Gastroesophageal sphincter (tissue), 4 donors: ENCODE measurements around the gene HDAC11. TPM values are rescaled to one million over a fixed set of nuclear protein-coding genes. Genes with fewer than 3 reads are reported as not detected.

Experiments
- ATAC-seq: fragments of 150-250 bp; one replicate; pipeline ENCODE4 v1.9.1; 2016; ENCODE audit warnings: mild to moderate bottlenecking, moderate library complexity
- H3K27ac ChIP-seq, 4 donors: fragments of 200-600 bp; sonication (generic) in 3 of 4; 1 replicate in 3 of 4; 2 replicates in 1 of 4; pipeline ENCODE4 v1.5.1; 2016 to 2019
- H3K27me3 ChIP-seq: fragments of 200-600 bp; sonication (generic); one replicate; pipeline ENCODE4 v1.5.1; 2019
- H3K36me3 ChIP-seq, 2 donors: fragments of 200-600 bp; sonication (generic); one replicate each; pipeline ENCODE4 v1.5.1; 2019; ENCODE audit warnings: control low read depth in 1 of 2
- H3K4me1 ChIP-seq, 3 donors: fragments of 200-600 bp; sonication (generic); 1 replicate in 2 of 3; 2 replicates in 1 of 3; pipeline ENCODE4 v1.5.1; 2016 to 2019; ENCODE audit warnings: control low read depth in 2 of 3
- H3K4me3 ChIP-seq, 2 donors: fragments of 200-600 bp; sonication (generic); one replicate each; pipeline ENCODE4 v1.5.1; 2019; ENCODE audit warnings: mild to moderate bottlenecking in 1 of 2, moderate library complexity in 1 of 2
- H3K9me3 ChIP-seq, 3 donors: fragments of 200-600 bp; sonication (generic); one replicate each; pipeline ENCODE4 v1.5.1; 2017 to 2019; ENCODE audit warnings: control low read depth in 2 of 3
- CTCF ChIP-seq, 4 experiments: fragments of 200-600 bp in 2 of 4; fragments of 450-650 bp in 2 of 4; sonication (generic) in 1 of 4; IDR thresholded peaks; one replicate each; pipeline ENCODE4 v1.5.1; 2017 to 2019; ENCODE audit warnings: antibody characterized with exemption in 4 of 4, mild to moderate bottlenecking in 2 of 4, moderate library complexity in 2 of 4
- EP300 ChIP-seq: sonication (generic); formaldehyde crosslinking; IDR thresholded peaks from one replicate; pipeline ENCODE4 v1.6.1; 2017; ENCODE audit warnings: antibody characterized with exemption, mild to moderate bottlenecking
- POLR2A ChIP-seq, 2 donors: fragments of 450-650 bp; IDR thresholded peaks; one replicate each; pipeline ENCODE4 v1.6.1; 2017; ENCODE audit warnings: antibody characterized with exemption in 2 of 2, mild to moderate bottlenecking in 2 of 2, moderate library complexity in 1 of 2
- POLR2AphosphoS5 ChIP-seq: sonication (generic); formaldehyde crosslinking; IDR thresholded peaks from one replicate; pipeline ENCODE4 v1.6.1; 2017; ENCODE audit warnings: antibody characterized with exemption
- WGBS, 2 donors: methylation state at CpG; one replicate each; pipeline ENCODE4 v1.1.5; 2018; ENCODE audit warnings: low coverage in 1 of 2; 5-methylcytosine and 5-hydroxymethylcytosine counted together
- total RNA-seq, 4 donors: library from RNA; depleted of rRNA; stranded (reverse); fragments of >200 nt; gene quantifications; one replicate each; pipeline ENCODE4 v1.1.0, GENCODE V29; 2016

HDAC11 gene
- total RNA-seq, 4 donors from 2014 or later = 22.3 to 37.1 (median 30.0) TPM

- Histone ChIP-seq H3K36me3 (no peaks in the 10 kb centered on the region), H3K27me3 (peaks cover 18% of the 10 kb centered on the region), H3K4me3 (no peak overlapping the region), H3K4me1 (peaks cover 0 to 45% (median 17%) of the 10 kb centered on the region in 3 donors), H3K27ac (peak overlapping the region in 2 of 4 donors; percentile 37 to 58), H3K9me3 (no peaks in the 10 kb centered on the region)
- no peak for ATAC-seq
- 33 to 60% methylated on average over 3 to 5 of the region's 11 CpGs for WGBS, 2 donors
- TF ChIP-seq EP300 = no peak
- no peak for TF ChIP-seq POLR2AphosphoS5
- TF ChIP-seq CTCF (IDR thresholded peaks at IDR 0.05) = peak in 1 of 4 experiments; percentile 24
- TF ChIP-seq POLR2A (IDR thresholded peaks at IDR 0.05) = no peak
Observed at GRCh38 chr3:13528217-13528867, 48.2 kb downstream of the HDAC11 start.

DNA sequence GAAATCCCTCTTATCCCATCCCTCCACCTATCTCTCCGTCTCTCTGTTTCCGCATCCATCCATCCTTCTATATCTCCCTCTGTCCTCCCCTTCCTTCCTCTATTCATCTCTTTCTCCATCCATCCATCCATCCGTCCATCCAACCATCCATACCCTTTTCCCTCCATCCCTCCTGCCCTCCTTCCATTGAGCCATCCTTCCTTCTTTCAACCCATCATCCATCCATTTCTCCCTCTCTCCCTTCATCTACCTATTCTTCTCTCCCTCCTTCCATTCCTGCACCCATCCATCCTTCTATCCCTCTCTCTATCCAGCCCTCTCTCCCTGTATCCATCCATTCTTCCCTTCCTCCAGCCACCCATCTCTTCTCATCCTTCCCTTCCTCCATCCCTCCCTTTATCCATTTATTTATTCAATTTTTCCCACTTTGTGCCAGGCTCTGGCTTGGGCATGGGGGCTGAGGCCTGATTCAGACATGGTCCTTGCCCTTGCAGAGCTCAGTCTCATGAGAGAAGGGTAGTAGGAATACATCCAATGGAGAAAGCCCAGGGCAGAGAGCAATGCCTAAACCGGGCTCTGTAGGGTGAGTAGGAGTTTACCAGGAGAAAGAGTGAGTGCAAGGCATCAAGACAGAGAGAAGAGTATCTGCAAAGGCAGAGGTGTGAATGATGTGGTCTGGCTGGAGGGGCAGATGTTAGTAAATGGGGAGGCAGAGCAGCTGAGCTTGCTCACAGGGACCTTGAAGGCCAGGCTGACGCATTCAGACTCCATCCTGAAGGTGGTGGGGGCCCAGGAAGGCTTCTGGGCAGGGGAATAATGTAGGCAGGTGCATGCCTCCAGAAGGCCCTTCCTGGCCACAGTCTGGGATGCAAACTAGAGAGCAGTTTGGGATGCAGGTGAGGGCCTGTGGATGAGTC lies 49.3 kb downstream of the HDAC11 start:
- 75 to 77% methylated on average over 4 to 5 of the region's 5 CpGs for WGBS, 2 donors
- peaks cover 0 to 52% (median 17%) of the 10 kb centered on the region in 3 donors for H3K4me1 ChIP-seq
- H3K9me3 ChIP-seq = no peaks in the 10 kb centered on the region
- no peak overlapping the region for H3K4me3 ChIP-seq
- TF ChIP-seq CTCF (IDR thresholded peaks at IDR 0.05) (no peak), POLR2A (IDR thresholded peaks at IDR 0.05) (no peak), POLR2AphosphoS5 (no peak), EP300 (no peak)
- no peak for ATAC-seq
- H3K27me3 ChIP-seq = peaks cover 18% of the 10 kb centered on the region
- no peaks in the 10 kb centered on the region for H3K36me3 ChIP-seq
- peak overlapping the region in 2 of 4 donors; percentile 54 to 58 for H3K27ac ChIP-seq

DNA sequence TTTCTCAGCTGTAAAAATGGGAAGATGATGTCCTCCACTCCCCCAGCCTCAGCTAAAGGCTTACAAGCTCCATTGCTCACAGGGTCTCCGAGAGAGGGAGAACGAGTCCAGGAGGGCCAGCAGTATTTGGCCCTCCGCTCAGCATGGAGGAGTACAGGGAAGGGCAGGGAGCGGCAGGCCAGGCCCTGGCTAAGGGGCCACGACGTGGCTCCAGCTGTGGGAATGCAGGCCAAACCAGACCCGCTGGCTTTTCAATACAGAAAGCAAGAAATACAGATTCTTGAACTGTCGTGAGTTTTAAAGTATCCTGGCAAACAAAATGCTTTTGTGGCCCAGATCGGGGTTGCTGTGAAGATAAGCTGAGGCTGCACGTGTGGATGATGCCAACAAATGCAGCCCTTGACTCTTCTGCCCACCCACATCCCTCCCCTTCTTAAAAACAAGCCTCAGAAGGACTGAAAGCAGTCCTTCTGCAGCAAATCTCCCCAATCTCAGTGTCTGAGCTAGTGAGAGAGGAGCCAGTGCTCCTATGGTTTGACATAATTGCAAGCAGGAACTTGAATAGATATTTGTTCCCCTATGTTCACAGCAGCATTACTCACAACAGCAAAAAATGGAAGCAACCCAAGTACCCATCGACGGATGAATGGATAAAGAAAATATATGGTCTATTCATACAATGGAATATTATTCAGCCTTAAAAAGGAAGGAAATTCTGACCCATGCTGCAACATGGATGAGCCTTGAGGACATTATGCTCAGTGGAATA lies 50.3 kb downstream of the HDAC11 start:
- Histone ChIP-seq H3K27ac (peak overlapping the region in 3 of 4 donors; percentile 22 to 58 (median 54)), H3K27me3 (peaks cover 18% of the 10 kb centered on the region), H3K36me3 (no peaks in the 10 kb centered on the region), H3K9me3 (no peaks in the 10 kb centered on the region), H3K4me3 (no peak overlapping the region), H3K4me1 (peaks cover 0 to 51% (median 17%) of the 10 kb centered on the region in 3 donors)
- TF ChIP-seq POLR2AphosphoS5 (no peak), EP300 (no peak), POLR2A (IDR thresholded peaks at IDR 0.05) (no peak), CTCF (IDR thresholded peaks at IDR 0.05) (no peak)
- ATAC-seq = no peak
- 67 to 74% methylated on average over 3 to 7 of the region's 12 CpGs for WGBS, 2 donors

GRCh38 chr3:13532085-13532484 lies 52.0 kb downstream of the HDAC11 start:
- peaks cover 0 to 52% (median 11%) of the 10 kb centered on the region in 3 donors for H3K4me1 ChIP-seq
- no peaks in the 10 kb centered on the region for H3K36me3 ChIP-seq
- 20 to 50% methylated on average over 2 to 3 of the region's 9 CpGs for whole genome bisulfite sequencing, 2 donors
- H3K27me3 ChIP-seq = peaks cover 29% of the 10 kb centered on the region
- H3K4me3 ChIP-seq = no peak overlapping the region
- ATAC-seq = peak; percentile 82
- TF ChIP-seq POLR2A (IDR thresholded peaks at IDR 0.05) = no peak
- TF ChIP-seq POLR2AphosphoS5 = no peak
- H3K27ac ChIP-seq = peak overlapping the region in 3 of 4 donors; percentile 64 to 72 (median 69)
- H3K9me3 ChIP-seq = no peaks in the 10 kb centered on the region

DNA sequence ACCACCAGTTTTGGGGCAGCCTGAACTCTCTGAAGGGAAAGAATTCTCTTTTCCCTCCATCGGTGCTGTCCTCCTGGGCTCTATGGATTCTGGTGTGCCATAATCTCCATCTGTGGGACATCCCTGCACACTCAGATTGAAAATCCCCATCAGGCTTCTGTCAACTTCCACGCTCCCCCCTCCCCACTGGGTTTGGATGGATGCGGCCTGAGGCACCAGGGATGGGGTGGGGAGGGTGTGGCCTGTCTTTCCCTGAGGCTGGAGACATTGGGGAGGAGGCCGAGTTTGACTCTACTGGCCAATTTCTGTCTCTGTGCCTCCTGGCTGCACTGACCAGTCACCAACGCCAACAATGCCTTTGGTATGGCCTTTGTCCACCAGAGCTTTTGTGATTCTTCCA lies 52.5 kb downstream of the HDAC11 start:
- peak; percentile 53 for ATAC-seq
- Histone ChIP-seq H3K36me3 (no peaks in the 10 kb centered on the region), H3K4me1 (peaks cover 0 to 51% (median 13%) of the 10 kb centered on the region in 3 donors), H3K4me3 (no peak overlapping the region), H3K27me3 (peaks cover 34% of the 10 kb centered on the region), H3K27ac (peak overlapping the region in 3 of 4 donors; percentile 64 to 72 (median 69)), H3K9me3 (no peaks in the 10 kb centered on the region)
- 33 to 51% methylated on average over 1 to 2 of the region's 5 CpGs for WGBS, 2 donors
- TF ChIP-seq POLR2AphosphoS5 (no peak), POLR2A (IDR thresholded peaks at IDR 0.05) (no peak), CTCF (IDR thresholded peaks at IDR 0.05) (no peak), EP300 (no peak)
